Panc1 (cell line): ENCODE measurements around the gene GALNT13. TPM values are rescaled to one million over a fixed set of nuclear protein-coding genes. Genes with fewer than 3 reads are reported as not detected.

Source experiments
- ATAC-seq: fragments of 200-7000 bp; cut with Tn5 transposase; 2 replicates; pipeline ENCODE4 v1.9.1; 2020; ENCODE audit warnings: mild to moderate bottlenecking, moderate library complexity
- BruUV-seq: library from RNA; stranded (reverse); fragments of 400-500 nt; replicated peaks from 2 replicates; lab custom pipeline; 2021; lab: Mats Ljungman, UMichigan
- CTCF ChIA-PET: fragments of 300-600 bp; sonication (Branson Sonifier 250); formaldehyde crosslinking; loops from one replicate; lab custom pipeline; 2022; ENCODE audit warnings: antibody characterized with exemption; lab: Charles Lee
- POLR2A ChIA-PET: fragments of 300-600 bp; sonication (Branson Sonifier 250); formaldehyde crosslinking; loops from one replicate; lab custom pipeline; 2022; ENCODE audit warnings: antibody characterized with exemption; lab: Charles Lee
- DNase-seq: peaks from one replicate; pipeline ENCODE4 v3.0.0-alpha.2; 2010; ENCODE audit warnings: low read depth, low spot score
- H3K27ac ChIP-seq: 2 replicates; pipeline ENCODE4 v1.5.1; 2011; ENCODE audit warnings: mild to moderate bottlenecking, low read length, inconsistent platforms
- H3K27me3 ChIP-seq: fragments of 200-500 bp; sonication (Bioruptor generic); 2 replicates; pipeline ENCODE4 v1.6.0; 2014; ENCODE audit warnings: low read length, inconsistent platforms; ENCODE audit not compliant: control insufficient read depth, insufficient read depth
- H3K36me3 ChIP-seq: fragments of 200-500 bp; sonication (Bioruptor generic); 2 replicates; pipeline ENCODE4 v1.5.1; 2014; ENCODE audit warnings: inconsistent platforms, mild to moderate bottlenecking, low read length, moderate library complexity; ENCODE audit not compliant: control insufficient read depth, insufficient read depth
- H3K4me1 ChIP-seq: 2 replicates; pipeline ENCODE4 v1.5.1; 2011; ENCODE audit warnings: inconsistent platforms, mild to moderate bottlenecking, low read length, moderate library complexity; ENCODE audit not compliant: control insufficient read depth, insufficient read depth
- H3K4me3 ChIP-seq, 2 experiments: 2 replicates each; pipeline ENCODE4 v1.5.1; 2011 to 2012; ENCODE audit warnings: low read depth in 2 of 2, low read length in 2 of 2, mild to moderate bottlenecking in 2 of 2, inconsistent platforms in 1 of 2, moderate library complexity in 1 of 2
- H3K9me3 ChIP-seq: fragments of 200-500 bp; sonication (Bioruptor generic); 2 replicates; pipeline ENCODE4 v1.5.1; 2014; ENCODE audit warnings: low read depth, mild to moderate bottlenecking, inconsistent platforms, low read length, moderate library complexity; ENCODE audit not compliant: control insufficient read depth, insufficient read depth
- CTCF ChIP-seq: fragments of 450-650 bp; IDR thresholded peaks from 2 replicates; pipeline ENCODE4 v1.5.1; 2017; ENCODE audit warnings: mild to moderate bottlenecking
- POLR2AphosphoS5 ChIP-seq: IDR thresholded peaks from 2 replicates; pipeline ENCODE4 v1.6.1; 2012; ENCODE audit warnings: mild to moderate bottlenecking, low read depth, low read length, moderate library complexity
- REST ChIP-seq, 2 experiments: IDR thresholded peaks; 2 replicates each; pipeline ENCODE4 v1.6.1; 2011 to 2012; ENCODE audit warnings: low read depth in 2 of 2, control low read depth in 1 of 2, low read length in 1 of 2, mild to moderate bottlenecking in 1 of 2, moderate library complexity in 1 of 2; ENCODE audit not compliant: insufficient read depth in 1 of 2
- SIN3A ChIP-seq: IDR thresholded peaks from 2 replicates; pipeline ENCODE4 v1.6.1; 2012; ENCODE audit warnings: low read depth, mild to moderate bottlenecking, low read length, moderate library complexity, borderline replicate concordance; ENCODE audit not compliant: insufficient read depth
- TCF7L2 ChIP-seq: IDR thresholded peaks from 2 replicates; pipeline ENCODE4 v1.6.1; 2011; ENCODE audit warnings: mild to moderate bottlenecking, low read depth, low read length, inconsistent platforms
- in situ Hi-C: cut with HindIII; loops from 2 replicates; pipeline ENCODE4 v1.10.0; 2016; ENCODE audit warnings: low sequenced_read_pairs, low pct_unique_long_range_greater_than_20kb
- intact Hi-C: fragments of 100-400 bp; cut with micrococcal nuclease; formaldehyde crosslinking; loops from one replicate; pipeline ENCODE4 v1.10.0; 2022; ENCODE audit not compliant: unreplicated experiment
- total RNA-seq: library from RNA; stranded (reverse); gene quantifications from one replicate; pipeline ENCODE4 v1.2.1, GENCODE V29; 2021; ENCODE audit not compliant: unreplicated experiment

GALNT13 gene
- total RNA-seq, 1 experiment from 2014 or later: not detected

- BruUV-seq: no TSS peak
- intact Hi-C loops: no loop called here
- H3K27ac ChIP-seq: no peak overlapping the region
- in situ Hi-C loops: no loop called here
- no peaks in the 10 kb centered on the region for H3K9me3 ChIP-seq
- POLR2A ChIA-PET: no interaction called here
- H3K4me3 ChIP-seq: no peak overlapping the region
- H3K27me3 ChIP-seq: no peaks in the 10 kb centered on the region
- TF ChIP-seq TCF7L2: no peak
- no peak for TF ChIP-seq SIN3A
- TF ChIP-seq POLR2AphosphoS5: no peak
- no peak for TF ChIP-seq CTCF
- TF ChIP-seq REST (IDR thresholded peaks at IDR 0.05; ENCODE audit: insufficient read depth in 1 of 2, low read depth in 2 of 2, low read length in 1 of 2): no peak
- no peaks in the 10 kb centered on the region for H3K36me3 ChIP-seq
- H3K4me1 ChIP-seq: no peaks in the 10 kb centered on the region
- no peak for DNase-seq
- CTCF ChIA-PET: no interaction called here
- ATAC-seq: no peak
Measured at GRCh38 chr2:154443919-154444318, 572.2 kb downstream of the GALNT13 start.

- in situ Hi-C loops: no loop called here
- BruUV-seq: no TSS peak
- intact Hi-C loops: no loop called here
- Histone ChIP-seq H3K4me1 (no peaks in the 10 kb centered on the region), H3K27me3 (no peaks in the 10 kb centered on the region), H3K36me3 (no peaks in the 10 kb centered on the region), H3K9me3 (no peaks in the 10 kb centered on the region), H3K4me3 (no peak overlapping the region), H3K27ac (no peak overlapping the region)
- DNase-seq (no peak), ATAC-seq (no peak)
- ChIA-PET CTCF (no interaction called here), POLR2A (no interaction called here)
- TF ChIP-seq SIN3A (no peak), REST (IDR thresholded peaks at IDR 0.05; ENCODE audit: insufficient read depth in 1 of 2, low read depth in 2 of 2, low read length in 1 of 2) (no peak), CTCF (no peak), POLR2AphosphoS5 (no peak)
Measured at GRCh38 chr2:154446324-154446723, 574.6 kb downstream of the GALNT13 start.
